HCT116 (cell line): ENCODE data around the gene CHAD. TPM values are rescaled to one million over a fixed set of nuclear protein-coding genes. Genes with fewer than 3 reads are reported as not detected.

ENCODE experiments used
- ATAC-seq: fragments of 200-7000 bp; cut with Tn5 transposase; 2 replicates; pipeline ENCODE4 v1.9.1; 2020; ENCODE audit warnings: mild to moderate bottlenecking, moderate library complexity
- BruUV-seq: library from RNA; stranded (reverse); fragments of 400-500 nt; replicated peaks from 2 replicates; lab custom pipeline; 2021; lab: Mats Ljungman, UMichigan
- CTCF ChIA-PET: fragments of 300-600 bp; sonication (Branson Sonifier 250); formaldehyde crosslinking; loops from one replicate; lab custom pipeline; 2021; ENCODE audit warnings: antibody characterized with exemption; lab: Charles Lee
- POLR2A ChIA-PET: fragments of 300-600, 350-600 bp; sonication (Branson Sonifier 250); formaldehyde crosslinking; loops from one replicate; lab custom pipeline; 2021; ENCODE audit warnings: antibody characterized with exemption; lab: Charles Lee
- RAD21 ChIA-PET, 2 experiments: fragments of 300-600 bp; sonication (Branson Sonifier 250); formaldehyde crosslinking; loops; one replicate each; lab custom pipeline; 2023; ENCODE audit warnings: low total read pairs in 2 of 2; ENCODE audit not compliant: uncharacterized antibody in 2 of 2, unreplicated experiment in 2 of 2, low non-redundant PET in 1 of 2; lab: Charles Lee
- DNase-seq: peaks from one replicate; pipeline ENCODE4 v3.0.0-alpha.2; 2010; ENCODE audit warnings: low read depth, low spot score
- H2AFZ ChIP-seq: fragments of 200-600 bp; shearing (Covaris generic), sonication (generic); 2 replicates; pipeline ENCODE4 v1.6.1; 2017; ENCODE audit warnings: low read depth, mixed run types, mixed read lengths, antibody characterized with exemption, low read length; ENCODE audit not compliant: poor library complexity, severe bottlenecking
- H3K27ac ChIP-seq: 2 replicates; pipeline ENCODE4 v1.5.1; 2012; ENCODE audit warnings: low read depth, low read length
- H3K27me3 ChIP-seq: fragments of 200-600 bp; sonication (generic); 2 replicates; pipeline ENCODE4 v1.6.1; 2016; ENCODE audit warnings: mixed run types, low read length, mixed read lengths; ENCODE audit not compliant: insufficient read depth
- H3K36me3 ChIP-seq, 2 experiments: fragments of 200-500 bp in 1 of 2; fragments of 200-600 bp in 1 of 2; sonication (Bioruptor generic) in 1 of 2; sonication (generic) in 1 of 2; 2 replicates each; pipeline versions ENCODE4 v1.5.1 to v1.6.1; 2014 to 2016; ENCODE audit warnings: low read length in 2 of 2, inconsistent platforms in 1 of 2, mixed read lengths in 1 of 2, mixed run types in 1 of 2; ENCODE audit not compliant: insufficient read depth in 2 of 2, control insufficient read depth in 1 of 2
- H3K4me1 ChIP-seq, 2 experiments: fragments of 200-600 bp in 1 of 2; sonication (generic) in 1 of 2; 2 replicates each; pipeline versions ENCODE4 v1.5.1 to v1.6.1; 2012 to 2017; ENCODE audit warnings: low read length in 2 of 2, inconsistent platforms in 1 of 2, mild to moderate bottlenecking in 1 of 2, mixed read lengths in 1 of 2, mixed run types in 1 of 2, moderate library complexity in 1 of 2; ENCODE audit not compliant: insufficient read depth in 2 of 2, control insufficient read depth in 1 of 2
- H3K4me2 ChIP-seq: fragments of 200-600 bp; sonication (generic); 2 replicates; pipeline ENCODE4 v1.6.1; 2017; ENCODE audit warnings: mixed run types, low read length, mixed read lengths
- H3K4me3 ChIP-seq, 2 experiments: fragments of 200-600 bp in 1 of 2; sonication (generic) in 1 of 2; replicated peaks in 1 of 2; 2 replicates each; pipeline ENCODE4 v1.5.1; 2011 to 2016; ENCODE audit warnings: low read length in 2 of 2, control low read depth in 1 of 2, low read depth in 1 of 2, mild to moderate bottlenecking in 1 of 2, mixed read lengths in 1 of 2, mixed run types in 1 of 2
- H3K79me2 ChIP-seq: fragments of 200-600 bp; sonication (generic); 2 replicates; pipeline ENCODE4 v1.6.1; 2017; ENCODE audit warnings: mild to moderate bottlenecking, mixed run types, low read length, moderate library complexity, mixed read lengths; ENCODE audit not compliant: insufficient read depth
- H3K9ac ChIP-seq: fragments of 200-600 bp; sonication (generic); 2 replicates; pipeline ENCODE4 v1.6.1; 2016; ENCODE audit warnings: low read length, mixed read lengths
- H3K9me2 ChIP-seq: fragments of 200-600 bp; sonication (generic), shearing (Covaris generic); 2 replicates; pipeline ENCODE4 v1.6.1; 2017; ENCODE audit warnings: mixed run types, mild to moderate bottlenecking, moderate library complexity; ENCODE audit not compliant: insufficient read depth
- H3K9me3 ChIP-seq, 2 experiments: fragments of 200-500 bp in 1 of 2; fragments of 200-600 bp in 1 of 2; sonication (Bioruptor generic) in 1 of 2; sonication (generic) in 1 of 2; 2 replicates each; pipeline ENCODE4 v1.6.1; 2014 to 2017; ENCODE audit warnings: low read length in 2 of 2, mixed read lengths in 2 of 2, inconsistent platforms in 1 of 2, low read depth in 1 of 2, mild to moderate bottlenecking in 1 of 2, mixed run types in 1 of 2, moderate library complexity in 1 of 2; ENCODE audit not compliant: control insufficient read depth in 1 of 2, insufficient read depth in 1 of 2
- H4K20me1 ChIP-seq: fragments of 200-600 bp; sonication (generic), shearing (Covaris generic); 2 replicates; pipeline ENCODE4 v1.6.1; 2017; ENCODE audit warnings: mixed run types, mild to moderate bottlenecking, moderate library complexity; ENCODE audit not compliant: insufficient read depth
- CBX3 ChIP-seq: IDR thresholded peaks from 2 replicates; pipeline ENCODE4 v1.6.1; 2012; ENCODE audit warnings: low read depth
- CEBPB ChIP-seq: IDR thresholded peaks from 2 replicates; pipeline ENCODE4 v1.6.1; 2012; ENCODE audit warnings: low read depth
- CTCF ChIP-seq, 3 experiments: fragments of 200-600 bp in 1 of 3; sonication (generic) in 1 of 3; IDR thresholded peaks in 2 of 3; conservative IDR thresholded peaks in 1 of 3; 2 replicates each; pipeline ENCODE4 v1.5.1; 2012 to 2017; ENCODE audit warnings: low read depth in 2 of 3, low read length in 2 of 3, antibody characterized with exemption in 1 of 3, borderline replicate concordance in 1 of 3, control low read depth in 1 of 3, mild to moderate bottlenecking in 1 of 3, mixed read lengths in 1 of 3, mixed run types in 1 of 3, moderate library complexity in 1 of 3; ENCODE audit not compliant: insufficient read depth in 1 of 3
- EGR1 ChIP-seq: IDR thresholded peaks from 2 replicates; pipeline ENCODE4 v1.6.1; 2012; ENCODE audit warnings: low read depth
- ELF1 ChIP-seq: IDR thresholded peaks from 2 replicates; pipeline ENCODE4 v1.6.1; 2012; ENCODE audit warnings: low read depth, borderline replicate concordance
- EZH2 ChIP-seq: fragments of 200-600 bp; sonication (generic); IDR thresholded peaks from 2 replicates; pipeline ENCODE4 v1.6.1; 2017; ENCODE audit warnings: antibody characterized with exemption, mixed run types
- EZH2phosphoT487 ChIP-seq: fragments of 200-600 bp; IDR thresholded peaks from 2 replicates; pipeline ENCODE4 v1.6.1; 2018; ENCODE audit warnings: antibody characterized with exemption, borderline replicate concordance
- FOSL1 ChIP-seq: IDR thresholded peaks from 2 replicates; pipeline ENCODE4 v1.6.1; 2012; ENCODE audit warnings: low read depth
- JUND ChIP-seq: IDR thresholded peaks from 2 replicates; pipeline ENCODE4 v1.6.1; 2012
- MAX ChIP-seq: IDR thresholded peaks from 2 replicates; pipeline ENCODE4 v1.6.1; 2012
- POLR2A ChIP-seq: IDR thresholded peaks from 2 replicates; pipeline ENCODE4 v1.7.0; 2011; ENCODE audit warnings: borderline replicate concordance; ENCODE audit not compliant: insufficient read depth, insufficient read length; ENCODE audit errors: extremely low read depth
- RAD21 ChIP-seq: IDR thresholded peaks from 2 replicates; pipeline ENCODE4 v1.6.1; 2012; ENCODE audit warnings: low read depth, mild to moderate bottlenecking
- SIN3A ChIP-seq: IDR thresholded peaks from 2 replicates; pipeline ENCODE4 v1.6.1; 2012; ENCODE audit warnings: low read depth
- SRF ChIP-seq: IDR thresholded peaks from 2 replicates; pipeline ENCODE4 v1.6.1; 2012; ENCODE audit warnings: low read depth
- TCF7L2 ChIP-seq: IDR thresholded peaks from 2 replicates; pipeline ENCODE4 v1.7.0; 2011; ENCODE audit warnings: borderline replicate concordance, inconsistent platforms; ENCODE audit not compliant: insufficient read depth, insufficient read length; ENCODE audit errors: extremely low read depth
- ZBTB33 ChIP-seq: IDR thresholded peaks from 2 replicates; pipeline ENCODE4 v1.6.1; 2011; ENCODE audit warnings: mild to moderate bottlenecking, low read length, moderate library complexity; ENCODE audit not compliant: insufficient replicate concordance; ENCODE audit errors: extremely low read depth
- ZNF274 ChIP-seq: fragments of 200-500 bp; sonication (Bioruptor generic); IDR thresholded peaks from 2 replicates; pipeline ENCODE4 v1.6.1; 2014; ENCODE audit warnings: mild to moderate bottlenecking, low read depth, low read length, inconsistent platforms
- intact Hi-C: fragments of 100-400 bp; cut with micrococcal nuclease; formaldehyde crosslinking; loops from 2 replicates; pipeline ENCODE4 v1.10.0; 2022
- total RNA-seq: library from RNA; stranded (reverse); gene quantifications from one replicate; pipeline ENCODE4 v1.2.1, GENCODE V29; 2021; ENCODE audit not compliant: unreplicated experiment

CHAD gene
- total RNA-seq, 1 experiment from 2014 or later, result not detected

GRCh38 chr17:50480854-50481490, 12.3 kb upstream of the CHAD start:
- H3K9ac ChIP-seq, result no peak overlapping the region
- ATAC-seq (no peak), DNase-seq (no peak)
- RAD21 ChIA-PET, result no interaction called here
- peaks cover 24 to 41% of the 10 kb centered on the region in 2 experiments for H3K36me3 ChIP-seq
- BruUV-seq, result no TSS peak
- H4K20me1 ChIP-seq, result no peaks in the 10 kb centered on the region
- no peak overlapping the region for H3K27ac ChIP-seq
- TF ChIP-seq RAD21 (no peak), SIN3A (no peak), FOSL1 (no peak), CEBPB (no peak), EZH2 (no peak), EZH2phosphoT487 (no peak), ZNF274 (no peak), JUND (no peak), ELF1 (no peak), TCF7L2 (no peak), EGR1 (no peak), CTCF (IDR thresholded peaks at IDR 0.05 in 2 of 3, conservative IDR thresholded peaks at IDR 0.05 in 1 of 3; ENCODE audit: borderline replicate concordance in 1 of 3, insufficient read depth in 1 of 3, low read depth in 2 of 3, low read length in 2 of 3) (no peak), CBX3 (no peak), SRF (no peak), ZBTB33 (no peak), POLR2A (no peak), MAX (no peak)
- peaks cover 26% of the 10 kb centered on the region for H3K79me2 ChIP-seq
- no peak overlapping the region for H3K4me2 ChIP-seq
- no peaks in the 10 kb centered on the region for H3K9me2 ChIP-seq
- H3K27me3 ChIP-seq, result no peaks in the 10 kb centered on the region
- intact Hi-C loops, result no loop called here
- POLR2A ChIA-PET, result interaction anchor here (1.3 kb wide), 1 partner anchor 61 kb away, joined by 5 read pairs; no protein-coding TSS in a partner anchor
- CTCF ChIA-PET, result interaction anchor here (1.0 to 2.5 kb wide), 3 partner anchors 61 to 150 kb away, joined by 3 to 16 read pairs (median 11); no protein-coding TSS in a partner anchor
- peaks cover 21 to 42% of the 10 kb centered on the region in 2 experiments for H3K4me1 ChIP-seq
- H3K4me3 ChIP-seq, result no peak overlapping the region
- no peak overlapping the region for H2AFZ ChIP-seq
- H3K9me3 ChIP-seq, result no peaks in the 10 kb centered on the region
